HG02759 (cell line): Measurements from ENCODE around the gene DCAKD.
"Not testable (repeated sequence)": the region's sequence is repeated elsewhere in the genome, so short reads cannot be mapped to it uniquely, and the experiment has no call there.

Source experiments
- ATAC-seq: cut with Tn5 transposase; IDR thresholded peaks from one replicate; pipeline ENCODE4 v1.9.1; 2021; ENCODE audit warnings: mild to moderate bottlenecking, moderate library complexity; ENCODE audit not compliant: unreplicated experiment

DCAKD gene

GRCh38 chr17:45070001-45070400, 18.6 kb upstream of the DCAKD start:
- ATAC-seq = no peak

- ATAC-seq = no peak
These were observed 16.2 kb upstream of the DCAKD start for GRCh38 chr17:45067637-45068036.

GRCh38 chr17:45063198-45063597, 11.8 kb upstream of the DCAKD start:
- ATAC-seq = no peak

- ATAC-seq = no peak
These were observed 10.3 kb upstream of the DCAKD start for GRCh38 chr17:45061606-45062205.

- peak; percentile 89 for ATAC-seq
These were observed 9.6 kb upstream of the DCAKD start, which contains the start of gene NMT1 for GRCh38 chr17:45060797-45061605. Gene NMT1, plus strand, starts transcription at chr17:45061317. Its CDS starts 13 bp downstream, at chr17:45061330.

GRCh38 chr17:45060382-45060796, 9.0 kb upstream of the DCAKD start:
- ATAC-seq = no peak

GRCh38 chr17:45052052-45052772, 780 bp upstream of the DCAKD start:
- ATAC-seq = no peak

- ATAC-seq = not testable (repeated sequence)
These were observed 254 bp upstream of the DCAKD start for GRCh38 chr17:45051720-45052051.

GRCh38 chr17:45050481-45051059, 862 bp downstream of the DCAKD start:
- no peak for ATAC-seq

GRCh38 chr17:45048795-45049563, 2.5 kb downstream of the DCAKD start:
- ATAC-seq = no peak

GRCh38 chr17:45046537-45047125, 4.8 kb downstream of the DCAKD start:
- no peak for ATAC-seq

- ATAC-seq = no peak
These were observed 7.5 kb downstream of the DCAKD start for GRCh38 chr17:45043813-45044540.

GRCh38 chr17:45042346-45043120, 8.9 kb downstream of the DCAKD start:
- no peak for ATAC-seq

- ATAC-seq = no peak
These were observed 11.0 kb downstream of the DCAKD start for GRCh38 chr17:45040459-45040858.

- ATAC-seq = no peak
These were observed 12.5 kb downstream of the DCAKD start for GRCh38 chr17:45038728-45039634.

- no peak for ATAC-seq
These were observed 14.7 kb downstream of the DCAKD start for GRCh38 chr17:45036691-45037090.

GRCh38 chr17:45035848-45036247, 15.6 kb downstream of the DCAKD start:
- ATAC-seq = no peak

GRCh38 chr17:45034599-45034998, 16.8 kb downstream of the DCAKD start:
- no peak for ATAC-seq
